Panc1 (cell line): ENCODE results near the gene CDYL2.

Experiments used
- CTCF ChIP-seq: fragments of 450-650 bp; IDR thresholded peaks from 2 replicates; pipeline ENCODE4 v1.5.1; 2017; ENCODE audit warnings: mild to moderate bottlenecking
- REST ChIP-seq, 2 experiments: IDR thresholded peaks; 2 replicates each; pipeline ENCODE4 v1.6.1; 2011 to 2012; ENCODE audit warnings: low read depth in 2 of 2, control low read depth in 1 of 2, low read length in 1 of 2, mild to moderate bottlenecking in 1 of 2, moderate library complexity in 1 of 2; ENCODE audit not compliant: insufficient read depth in 1 of 2
- SIN3A ChIP-seq: IDR thresholded peaks from 2 replicates; pipeline ENCODE4 v1.6.1; 2012; ENCODE audit warnings: low read depth, mild to moderate bottlenecking, low read length, moderate library complexity, borderline replicate concordance; ENCODE audit not compliant: insufficient read depth

- TF ChIP-seq CTCF (no peak), REST (IDR thresholded peaks at IDR 0.05; ENCODE audit: insufficient read depth in 1 of 2, low read depth in 2 of 2, low read length in 1 of 2) (no peak), SIN3A (no peak)
These were observed 213.1 kb downstream of the CDYL2 start for GRCh38 chr16:80591071-80591915.
